Ascending aorta (tissue), 2 donors: Measurements from ENCODE around the gene TRAP1. TPM values are rescaled to one million over a fixed set of nuclear protein-coding genes. Genes with fewer than 3 reads are reported as not detected.

Experiments
- DNase-seq, 2 donors: peaks; one replicate each; pipeline ENCODE4 v3.0.0-alpha.2; 2019; ENCODE audit warnings: low spot score in 2 of 2
- H3K27ac ChIP-seq, 2 donors: fragments of 200-600 bp; sonication (generic); one replicate each; pipeline ENCODE4 v1.5.1; 2016 to 2017; ENCODE audit warnings: mild to moderate bottlenecking in 1 of 2
- H3K27me3 ChIP-seq: fragments of 200-600 bp; sonication (generic); one replicate; pipeline ENCODE4 v1.5.1; 2017
- H3K36me3 ChIP-seq, 2 donors: fragments of 200-600 bp; sonication (generic); one replicate each; pipeline ENCODE4 v1.5.1; 2016
- H3K4me1 ChIP-seq, 2 donors: fragments of 200-600 bp; sonication (generic); one replicate each; pipeline ENCODE4 v1.5.1; 2016 to 2017; ENCODE audit warnings: mild to moderate bottlenecking in 1 of 2
- H3K4me3 ChIP-seq, 2 donors: fragments of 200-600 bp; sonication (generic); one replicate each; pipeline ENCODE4 v1.5.1; 2016 to 2017; ENCODE audit warnings: mild to moderate bottlenecking in 1 of 2
- H3K9me3 ChIP-seq, 2 donors: fragments of 200-600 bp; sonication (generic); one replicate each; pipeline ENCODE4 v1.5.1; 2016
- CTCF ChIP-seq, 3 experiments: fragments of 200-600 bp in 2 of 3; fragments of 450-650 bp in 1 of 3; sonication (generic) in 2 of 3; IDR thresholded peaks; one replicate each; pipeline ENCODE4 v1.5.1; 2016 to 2019; ENCODE audit warnings: antibody characterized with exemption in 3 of 3, mild to moderate bottlenecking in 1 of 3, moderate library complexity in 1 of 3
- intact Hi-C: fragments of 100-400 bp; cut with DNase I; formaldehyde crosslinking; loops from one replicate; pipeline ENCODE4 v1.15.1; 2023
- total RNA-seq: library from RNA; depleted of rRNA; stranded (reverse); fragments of >200 nt; gene quantifications from one replicate; pipeline ENCODE4 v1.1.0, GENCODE V29; 2016

Gene TRAP1
- total RNA-seq, 1 donor from 2014 or later, result 169 TPM

GRCh38 chr16:3744018-3744417, 26.7 kb upstream of the TRAP1 start:
- no peak for DNase-seq
- intact Hi-C loops, result no loop called here
- Histone ChIP-seq H3K27me3 (no peaks in the 10 kb centered on the region), H3K27ac (no peak overlapping the region), H3K36me3 (peaks cover 85 to 88% of the 10 kb centered on the region in 2 donors), H3K9me3 (no peaks in the 10 kb centered on the region), H3K4me1 (no peaks in the 10 kb centered on the region), H3K4me3 (no peak overlapping the region)
- no peak for TF ChIP-seq CTCF (IDR thresholded peaks at IDR 0.05)

- Histone ChIP-seq H3K27ac (no peak overlapping the region), H3K4me1 (no peaks in the 10 kb centered on the region), H3K9me3 (no peaks in the 10 kb centered on the region), H3K27me3 (no peaks in the 10 kb centered on the region), H3K4me3 (no peak overlapping the region), H3K36me3 (peaks cover 92 to 93% of the 10 kb centered on the region in 2 donors)
- intact Hi-C loops, result no loop called here
- no peak for TF ChIP-seq CTCF (IDR thresholded peaks at IDR 0.05)
- DNase-seq, result no peak
Observed at GRCh38 chr16:3740934-3741333, 23.6 kb upstream of the TRAP1 start.

- intact Hi-C loops, result no loop called here
- DNase-seq, result no peak
Observed at GRCh38 chr16:3740186-3740585, 22.9 kb upstream of the TRAP1 start.

GRCh38 chr16:3739636-3740035, 22.3 kb upstream of the TRAP1 start:
- DNase-seq, result no peak
- no peak for TF ChIP-seq CTCF (IDR thresholded peaks at IDR 0.05)
- no peaks in the 10 kb centered on the region for H3K9me3 ChIP-seq
- H3K27ac ChIP-seq, result no peak overlapping the region
- intact Hi-C loops, result no loop called here
- peaks cover 92 to 97% of the 10 kb centered on the region in 2 donors for H3K36me3 ChIP-seq
- H3K4me3 ChIP-seq, result no peak overlapping the region
- no peaks in the 10 kb centered on the region for H3K4me1 ChIP-seq
- no peaks in the 10 kb centered on the region for H3K27me3 ChIP-seq

More at GRCh38 chr16:3740186-3740585, 22.9 kb upstream of the TRAP1 start:
- Histone ChIP-seq H3K4me1 (no peaks in the 10 kb centered on the region), H3K9me3 (no peaks in the 10 kb centered on the region), H3K4me3 (no peak overlapping the region), H3K27ac (no peak overlapping the region), H3K36me3 (peaks cover 92 to 97% of the 10 kb centered on the region in 2 donors), H3K27me3 (no peaks in the 10 kb centered on the region)
- no peak for TF ChIP-seq CTCF (IDR thresholded peaks at IDR 0.05)

- intact Hi-C loops, result no loop called here
- Histone ChIP-seq H3K27ac (no peak overlapping the region), H3K27me3 (no peaks in the 10 kb centered on the region), H3K4me1 (no peaks in the 10 kb centered on the region), H3K36me3 (peaks cover 92 to 98% of the 10 kb centered on the region in 2 donors), H3K4me3 (no peak overlapping the region), H3K9me3 (no peaks in the 10 kb centered on the region)
- peak in 1 of 2 donors; percentile 34 for DNase-seq
- TF ChIP-seq CTCF (IDR thresholded peaks at IDR 0.05), result no peak
Observed at GRCh38 chr16:3738541-3738940, 21.2 kb upstream of the TRAP1 start.

- H3K27ac ChIP-seq, result no peak overlapping the region
- intact Hi-C loops, result no loop called here
- no peaks in the 10 kb centered on the region for H3K9me3 ChIP-seq
- H3K4me1 ChIP-seq, result no peaks in the 10 kb centered on the region
- peaks cover 91 to 98% of the 10 kb centered on the region in 2 donors for H3K36me3 ChIP-seq
- peak in 1 of 2 donors; percentile 2 for DNase-seq
- TF ChIP-seq CTCF (IDR thresholded peaks at IDR 0.05), result no peak
- H3K27me3 ChIP-seq, result no peaks in the 10 kb centered on the region
- no peak overlapping the region for H3K4me3 ChIP-seq
Observed at GRCh38 chr16:3738128-3738527, 20.8 kb upstream of the TRAP1 start.
